Peyer's patch (tissue), 4 donors: ENCODE results near the gene PRDX1. TPM values are rescaled to one million over a fixed set of nuclear protein-coding genes. Genes with fewer than 3 reads are reported as not detected.

ENCODE experiments used
- DNase-seq, 3 donors: peaks; one replicate each; pipeline ENCODE4 v3.0.0-alpha.2; 2017 to 2019
- H3K27ac ChIP-seq, 4 donors: fragments of 200-600 bp; sonication (generic); one replicate each; pipeline ENCODE4 v1.5.1; 2016 to 2019
- H3K27me3 ChIP-seq, 2 donors: fragments of 200-600 bp; sonication (generic); one replicate each; pipeline ENCODE4 v1.5.1; 2019
- H3K36me3 ChIP-seq, 3 donors: fragments of 200-600 bp; sonication (generic); one replicate each; pipeline ENCODE4 v1.5.1; 2016 to 2019
- H3K4me1 ChIP-seq, 4 donors: fragments of 200-600 bp; sonication (generic); one replicate each; pipeline ENCODE4 v1.5.1; 2016 to 2019
- H3K4me3 ChIP-seq, 4 donors: fragments of 200-600 bp; sonication (generic); 1 replicate in 3 of 4; 2 replicates in 1 of 4; pipeline ENCODE4 v1.5.1; 2016 to 2019; ENCODE audit warnings: mild to moderate bottlenecking in 1 of 4
- H3K9me3 ChIP-seq, 4 donors: fragments of 200-600 bp; sonication (generic); one replicate each; pipeline ENCODE4 v1.5.1; 2016 to 2019; ENCODE audit warnings: mild to moderate bottlenecking in 1 of 4
- CTCF ChIP-seq, 6 experiments: fragments of 450-650 bp in 4 of 6; fragments of 200-600 bp in 2 of 6; sonication (generic) in 1 of 6; IDR thresholded peaks; one replicate each; pipeline ENCODE4 v1.5.1; 2017 to 2019; ENCODE audit warnings: antibody characterized with exemption in 6 of 6, mild to moderate bottlenecking in 3 of 6, moderate library complexity in 1 of 6
- POLR2A ChIP-seq, 2 donors: fragments of 450-650 bp; IDR thresholded peaks; one replicate each; pipeline ENCODE4 v1.5.1; 2017; ENCODE audit warnings: antibody characterized with exemption in 2 of 2, mild to moderate bottlenecking in 2 of 2, moderate library complexity in 2 of 2
- total RNA-seq, 4 donors: library from RNA; depleted of rRNA; stranded (reverse); fragments of >200 nt; gene quantifications; one replicate each; pipeline ENCODE4 v1.1.0, GENCODE V29; 2016

The PRDX1 gene
- total RNA-seq, 4 donors from 2014 or later, result 214 to 501 (median 292) TPM

GRCh38 chr1:45501505-45501859, 20.2 kb downstream of the PRDX1 start:
- no peak overlapping the region for H3K4me3 ChIP-seq
- TF ChIP-seq POLR2A (IDR thresholded peaks at IDR 0.05) (no peak), CTCF (IDR thresholded peaks at IDR 0.05) (no peak)
- no peaks in the 10 kb centered on the region for H3K36me3 ChIP-seq
- peak overlapping the region in 1 of 4 donors; percentile 35 for H3K27ac ChIP-seq
- no peaks in the 10 kb centered on the region for H3K9me3 ChIP-seq
- H3K4me1 ChIP-seq, result peaks cover 0 to 14% (median 2%) of the 10 kb centered on the region in 4 donors
- no peaks in the 10 kb centered on the region for H3K27me3 ChIP-seq
- no peak for DNase-seq

GRCh38 chr1:45499415-45499769, 22.3 kb downstream of the PRDX1 start:
- no peak for TF ChIP-seq POLR2A (IDR thresholded peaks at IDR 0.05)
- TF ChIP-seq CTCF (IDR thresholded peaks at IDR 0.05), result no peak
- no peaks in the 10 kb centered on the region for H3K9me3 ChIP-seq
- peak overlapping the region in 3 of 4 donors; percentile 13 to 68 (median 66) for H3K27ac ChIP-seq
- no peaks in the 10 kb centered on the region for H3K36me3 ChIP-seq
- peak in 1 of 3 donors; percentile 54 for DNase-seq
- H3K27me3 ChIP-seq, result no peaks in the 10 kb centered on the region
- H3K4me1 ChIP-seq, result peaks cover 0 to 14% (median 2%) of the 10 kb centered on the region in 4 donors
- peak overlapping the region; percentile 44 to 72 (median 56) for H3K4me3 ChIP-seq

- H3K9me3 ChIP-seq, result no peaks in the 10 kb centered on the region
- peaks cover 0 to 14% (median 2%) of the 10 kb centered on the region in 4 donors for H3K4me1 ChIP-seq
- H3K27ac ChIP-seq, result no peak overlapping the region
- H3K4me3 ChIP-seq, result no peak overlapping the region
- TF ChIP-seq POLR2A (IDR thresholded peaks at IDR 0.05) (no peak), CTCF (IDR thresholded peaks at IDR 0.05) (no peak)
- H3K27me3 ChIP-seq, result no peaks in the 10 kb centered on the region
- no peak for DNase-seq
- no peaks in the 10 kb centered on the region for H3K36me3 ChIP-seq
These were observed 23.4 kb downstream of the PRDX1 start for GRCh38 chr1:45498279-45498678.

- H3K27me3 ChIP-seq, result no peaks in the 10 kb centered on the region
- no peaks in the 10 kb centered on the region for H3K36me3 ChIP-seq
- H3K9me3 ChIP-seq, result no peaks in the 10 kb centered on the region
- no peak overlapping the region for H3K4me3 ChIP-seq
- DNase-seq, result peak in 2 of 3 donors; percentile 62 to 82
- no peak for TF ChIP-seq POLR2A (IDR thresholded peaks at IDR 0.05)
- peak; percentile 29 to 85 (median 72) for TF ChIP-seq CTCF (IDR thresholded peaks at IDR 0.05)
- no peak overlapping the region for H3K27ac ChIP-seq
- H3K4me1 ChIP-seq, result peaks cover 0 to 10% (median 0%) of the 10 kb centered on the region in 4 donors
These were observed 28.5 kb downstream of the PRDX1 start for GRCh38 chr1:45493116-45493697.

GRCh38 chr1:45492691-45493090, 29.0 kb downstream of the PRDX1 start:
- TF ChIP-seq POLR2A (IDR thresholded peaks at IDR 0.05) (no peak), CTCF (IDR thresholded peaks at IDR 0.05) (no peak)
- Histone ChIP-seq H3K27me3 (no peaks in the 10 kb centered on the region), H3K27ac (no peak overlapping the region), H3K36me3 (no peaks in the 10 kb centered on the region), H3K4me1 (peaks cover 0 to 10% (median 0%) of the 10 kb centered on the region in 4 donors), H3K9me3 (no peaks in the 10 kb centered on the region), H3K4me3 (no peak overlapping the region)
- no peak for DNase-seq
